DND-41 (cell line): ENCODE measurements around the gene SUV39H2.

Experiments
- ATAC-seq: fragments of 200-7000 bp; cut with Tn5 transposase; 3 replicates; pipeline ENCODE4 v1.9.1; 2021; ENCODE audit warnings: low read depth; ENCODE audit not compliant: insufficient read depth
- DNase-seq: peaks from one replicate; pipeline ENCODE4 v3.0.0-alpha.2; 2020
- H2AFZ ChIP-seq: 2 replicates; pipeline ENCODE4 v1.6.0; 2012; ENCODE audit warnings: low read depth, low read length
- H3K27ac ChIP-seq: 2 replicates; pipeline ENCODE4 v1.5.1; 2012; ENCODE audit warnings: low read length, inconsistent platforms
- H3K27me3 ChIP-seq: fragments of 200-600 bp; sonication (generic); 2 replicates; pipeline ENCODE4 v1.6.0; 2012; ENCODE audit warnings: low read length, mild to moderate bottlenecking, inconsistent platforms; ENCODE audit not compliant: insufficient read depth, poor library complexity
- H3K36me3 ChIP-seq: 2 replicates; pipeline ENCODE4 v1.5.1; 2012; ENCODE audit warnings: low read length, inconsistent platforms; ENCODE audit not compliant: insufficient read depth
- H3K4me1 ChIP-seq: 2 replicates; pipeline ENCODE4 v1.5.1; 2012; ENCODE audit warnings: mild to moderate bottlenecking, low read length; ENCODE audit not compliant: insufficient read depth
- H3K4me2 ChIP-seq: 2 replicates; pipeline ENCODE4 v1.6.0; 2012; ENCODE audit warnings: mild to moderate bottlenecking, moderate library complexity, low read length, inconsistent platforms; ENCODE audit not compliant: insufficient read depth
- H3K4me3 ChIP-seq, 2 experiments: fragments of 200-600 bp in 1 of 2; shearing (Covaris generic) in 1 of 2; 2 replicates each; pipeline ENCODE4 v1.5.1; 2012 to 2016; ENCODE audit warnings: inconsistent platforms in 2 of 2, low read length in 2 of 2, mild to moderate bottlenecking in 2 of 2, low read depth in 1 of 2, moderate library complexity in 1 of 2
- H3K79me2 ChIP-seq: 2 replicates; pipeline ENCODE4 v1.6.0; 2012; ENCODE audit warnings: low read length, inconsistent platforms; ENCODE audit not compliant: insufficient read depth
- H3K9ac ChIP-seq: 2 replicates; pipeline ENCODE4 v1.6.0; 2012; ENCODE audit warnings: low read depth, mild to moderate bottlenecking, inconsistent platforms, low read length, moderate library complexity
- H3K9me3 ChIP-seq: 2 replicates; pipeline ENCODE4 v1.5.1; 2012; ENCODE audit warnings: low read length, moderate library complexity, mild to moderate bottlenecking, inconsistent platforms; ENCODE audit not compliant: insufficient read depth, severe bottlenecking
- H4K20me1 ChIP-seq: 2 replicates; pipeline ENCODE4 v1.6.0; 2012; ENCODE audit warnings: low read length; ENCODE audit not compliant: insufficient read depth
- CTCF ChIP-seq: IDR thresholded peaks from 2 replicates; pipeline ENCODE4 v1.5.1; 2012; ENCODE audit warnings: borderline replicate concordance, low read length, moderate library complexity, mild to moderate bottlenecking; ENCODE audit not compliant: poor library complexity, severe bottlenecking; ENCODE audit errors: extremely low read depth
- EZH2 ChIP-seq: IDR thresholded peaks from 3 replicates; pipeline ENCODE4 v1.6.1; 2012; ENCODE audit warnings: borderline replicate concordance, low read depth, mild to moderate bottlenecking, moderate library complexity, low read length, inconsistent platforms; ENCODE audit not compliant: severe bottlenecking

The SUV39H2 gene

GRCh38 chr10:14852236-14852635 lies 26.4 kb upstream of the SUV39H2 start:
- H3K4me2 ChIP-seq: no peak overlapping the region
- H3K9me3 ChIP-seq: no peaks in the 10 kb centered on the region
- H3K27me3 ChIP-seq: no peaks in the 10 kb centered on the region
- H3K9ac ChIP-seq: no peak overlapping the region
- DNase-seq (no peak), ATAC-seq (no peak)
- H2AFZ ChIP-seq: no peak overlapping the region
- peaks cover 67% of the 10 kb centered on the region for H3K36me3 ChIP-seq
- H3K27ac ChIP-seq: no peak overlapping the region
- TF ChIP-seq EZH2: no peak
- no peak for TF ChIP-seq CTCF
- no peak overlapping the region for H3K4me3 ChIP-seq
- H3K4me1 ChIP-seq: no peaks in the 10 kb centered on the region
- no peaks in the 10 kb centered on the region; the same call in 1 of the 2 replicates for H4K20me1 ChIP-seq
- no peaks in the 10 kb centered on the region for H3K79me2 ChIP-seq

GRCh38 chr10:14855453-14855852 lies 23.2 kb upstream of the SUV39H2 start:
- Histone ChIP-seq H3K27ac (no peak overlapping the region), H3K79me2 (no peaks in the 10 kb centered on the region), H4K20me1 (no peaks in the 10 kb centered on the region), H3K4me3 (no peak overlapping the region), H3K9ac (no peak overlapping the region), H3K36me3 (peaks cover 75% of the 10 kb centered on the region), H2AFZ (no peak overlapping the region), H3K4me1 (no peaks in the 10 kb centered on the region), H3K4me2 (no peak overlapping the region), H3K27me3 (no peaks in the 10 kb centered on the region), H3K9me3 (no peaks in the 10 kb centered on the region)
- DNase-seq: no peak
- no peak for ATAC-seq
- TF ChIP-seq CTCF: no peak
- no peak for TF ChIP-seq EZH2

- Histone ChIP-seq H3K4me3 (no peak overlapping the region), H3K9ac (no peak overlapping the region), H3K27ac (no peak overlapping the region), H3K27me3 (no peaks in the 10 kb centered on the region), H3K4me2 (no peak overlapping the region), H4K20me1 (no peaks in the 10 kb centered on the region), H2AFZ (no peak overlapping the region), H3K9me3 (no peaks in the 10 kb centered on the region), H3K4me1 (no peaks in the 10 kb centered on the region), H3K79me2 (no peaks in the 10 kb centered on the region), H3K36me3 (peaks cover 60% of the 10 kb centered on the region)
- TF ChIP-seq CTCF: no peak
- no peak for TF ChIP-seq EZH2
- ATAC-seq (no peak), DNase-seq (no peak)
Measured at GRCh38 chr10:14858338-14858960, 20.2 kb upstream of the SUV39H2 start.
